Activated T-cell treated with anti-CD3 and anti-CD28 coated beads, Interleukin-2, amount 50 U/mL, for 4 hours (primary cell): Measurements from ENCODE around the gene PCDHGC4. TPM values are rescaled to one million over a fixed set of nuclear protein-coding genes. Genes with fewer than 3 reads are reported as not detected.

Experiments
- ATAC-seq, 2 donors: fragments of 200-7000 bp; cut with Tn5 transposase; one replicate each; pipeline ENCODE4 v1.10.0; 2021
- DNase-seq: peaks from one replicate; pipeline ENCODE4 v3.0.0-alpha.2; 2020
- H3K27me3 Mint-ChIP-seq: one replicate; pipeline ENCODE4 v1.8.0; 2021; ENCODE audit warnings: low read depth, mixed read lengths
- H3K36me3 Mint-ChIP-seq: one replicate; pipeline ENCODE4 v1.8.0; 2022; ENCODE audit warnings: mixed read lengths; ENCODE audit not compliant: insufficient read depth
- H3K4me1 Mint-ChIP-seq: one replicate; pipeline ENCODE4 v1.8.0; 2021; ENCODE audit warnings: low read depth, mixed read lengths
- H3K4me3 Mint-ChIP-seq: one replicate; pipeline ENCODE4 v1.8.0; 2021; ENCODE audit warnings: mild to moderate bottlenecking, moderate library complexity, mixed read lengths
- H3K9me3 Mint-ChIP-seq: one replicate; pipeline ENCODE4 v1.8.0; 2021; ENCODE audit warnings: mixed read lengths
- total RNA-seq, 3 donors: library from RNA; stranded (reverse); gene quantifications; one replicate each; pipeline ENCODE4 v1.2.1, GENCODE V29; 2021

The PCDHGC4 gene
- total RNA-seq, 3 donors from 2014 or later, result not detected

DNA sequence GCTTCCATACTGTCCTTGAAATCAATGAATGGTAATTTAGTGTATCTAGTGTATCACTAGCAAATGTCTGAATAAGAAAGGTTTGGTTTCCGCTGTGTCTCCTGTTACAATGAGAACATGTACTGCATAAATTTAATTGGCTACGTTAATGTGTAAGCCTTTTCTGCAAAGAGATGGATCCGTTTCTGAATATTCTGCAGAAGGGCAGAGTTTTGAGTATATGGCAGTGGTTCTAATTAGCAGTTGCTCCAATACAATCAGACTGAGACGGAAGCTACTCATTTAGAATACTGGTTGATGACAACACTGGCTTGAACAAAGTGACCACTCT lies 555 bp upstream of the PCDHGC4 start:
- H3K27me3 Mint-ChIP-seq, result peaks cover 82% of the 10 kb centered on the region
- no peaks in the 10 kb centered on the region for H3K9me3 Mint-ChIP-seq
- no peak for ATAC-seq
- no peak for DNase-seq
- H3K36me3 Mint-ChIP-seq, result no peaks in the 10 kb centered on the region
- H3K4me3 Mint-ChIP-seq, result no peak overlapping the region
- H3K4me1 Mint-ChIP-seq, result peaks cover 14% of the 10 kb centered on the region

DNA sequence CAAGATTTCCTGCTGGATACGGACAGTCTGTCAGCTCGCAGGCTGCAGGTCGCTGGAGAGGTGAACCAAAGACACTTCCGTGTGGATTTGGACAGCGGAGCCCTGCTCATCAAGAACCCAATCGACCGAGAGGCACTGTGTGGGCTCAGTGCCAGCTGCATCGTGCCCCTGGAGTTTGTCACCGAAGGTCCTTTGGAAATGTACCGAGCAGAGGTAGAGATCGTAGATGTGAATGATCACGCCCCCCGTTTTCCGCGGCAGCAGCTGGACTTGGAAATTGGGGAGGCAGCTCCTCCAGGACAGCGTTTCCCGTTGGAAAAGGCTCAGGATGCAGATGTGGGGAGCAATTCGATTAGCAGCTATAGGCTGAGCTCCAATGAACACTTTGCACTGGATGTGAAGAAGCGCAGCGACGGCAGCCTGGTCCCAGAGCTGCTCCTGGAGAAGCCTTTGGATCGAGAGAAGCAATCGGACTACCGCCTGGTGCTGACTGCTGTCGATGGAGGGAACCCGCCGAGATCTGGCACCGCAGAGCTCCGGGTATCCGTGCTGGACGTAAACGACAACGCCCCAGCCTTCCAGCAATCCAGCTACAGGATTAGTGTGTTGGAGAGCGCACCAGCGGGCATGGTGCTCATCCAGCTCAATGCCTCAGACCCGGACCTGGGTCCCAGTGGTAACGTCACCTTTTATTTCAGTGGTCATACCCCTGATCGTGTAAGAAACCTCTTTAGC lies 658 bp downstream of the PCDHGC4 start:
- ATAC-seq (no peak), DNase-seq (no peak)
- Mint-ChIP-seq H3K36me3 (no peaks in the 10 kb centered on the region), H3K27me3 (peaks cover 82% of the 10 kb centered on the region), H3K4me3 (peak overlapping the region; percentile 30), H3K4me1 (peaks cover 14% of the 10 kb centered on the region), H3K9me3 (no peaks in the 10 kb centered on the region)

DNA sequence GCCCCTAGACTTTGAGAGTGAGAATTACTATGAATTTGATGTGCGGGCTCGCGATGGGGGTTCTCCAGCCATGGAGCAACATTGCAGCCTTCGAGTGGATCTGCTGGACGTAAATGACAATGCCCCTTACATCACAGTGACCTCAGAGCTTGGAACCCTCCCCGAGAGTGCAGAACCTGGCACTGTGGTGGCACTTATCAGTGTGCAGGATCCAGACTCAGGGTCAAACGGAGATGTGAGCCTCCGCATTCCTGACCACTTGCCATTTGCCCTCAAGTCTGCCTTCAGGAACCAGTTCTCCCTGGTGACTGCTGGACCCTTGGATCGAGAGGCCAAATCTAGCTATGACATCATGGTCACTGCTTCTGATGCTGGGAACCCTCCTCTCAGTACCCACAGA lies 1.3 kb downstream of the PCDHGC4 start:
- Mint-ChIP-seq H3K36me3 (no peaks in the 10 kb centered on the region), H3K27me3 (peaks cover 84% of the 10 kb centered on the region), H3K9me3 (no peaks in the 10 kb centered on the region), H3K4me3 (no peak overlapping the region), H3K4me1 (peaks cover 14% of the 10 kb centered on the region)
- DNase-seq (no peak), ATAC-seq (no peak)

DNA sequence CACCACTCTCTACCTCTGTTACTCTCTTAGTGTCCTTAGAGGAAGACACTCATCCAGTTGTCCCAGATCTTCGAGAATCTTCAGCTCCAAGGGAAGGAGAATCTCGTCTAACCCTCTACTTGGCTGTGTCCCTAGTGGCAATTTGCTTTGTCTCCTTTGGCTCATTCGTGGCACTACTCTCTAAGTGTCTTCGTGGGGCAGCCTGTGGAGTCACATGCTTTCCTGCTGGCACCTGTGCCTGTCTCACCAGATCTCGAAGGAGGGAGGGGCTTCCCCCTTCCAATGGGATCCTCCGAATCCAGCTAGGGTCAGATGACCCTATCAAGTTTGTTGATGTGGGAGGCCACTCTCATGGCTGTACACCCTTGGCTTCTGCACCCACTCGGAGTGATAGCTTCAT lies 2.3 kb downstream of the PCDHGC4 start:
- Mint-ChIP-seq H3K36me3 (no peaks in the 10 kb centered on the region), H3K4me1 (peaks cover 17% of the 10 kb centered on the region), H3K4me3 (no peak overlapping the region), H3K9me3 (no peaks in the 10 kb centered on the region), H3K27me3 (peaks cover 91% of the 10 kb centered on the region)
- DNase-seq (no peak), ATAC-seq (no peak)

DNA sequence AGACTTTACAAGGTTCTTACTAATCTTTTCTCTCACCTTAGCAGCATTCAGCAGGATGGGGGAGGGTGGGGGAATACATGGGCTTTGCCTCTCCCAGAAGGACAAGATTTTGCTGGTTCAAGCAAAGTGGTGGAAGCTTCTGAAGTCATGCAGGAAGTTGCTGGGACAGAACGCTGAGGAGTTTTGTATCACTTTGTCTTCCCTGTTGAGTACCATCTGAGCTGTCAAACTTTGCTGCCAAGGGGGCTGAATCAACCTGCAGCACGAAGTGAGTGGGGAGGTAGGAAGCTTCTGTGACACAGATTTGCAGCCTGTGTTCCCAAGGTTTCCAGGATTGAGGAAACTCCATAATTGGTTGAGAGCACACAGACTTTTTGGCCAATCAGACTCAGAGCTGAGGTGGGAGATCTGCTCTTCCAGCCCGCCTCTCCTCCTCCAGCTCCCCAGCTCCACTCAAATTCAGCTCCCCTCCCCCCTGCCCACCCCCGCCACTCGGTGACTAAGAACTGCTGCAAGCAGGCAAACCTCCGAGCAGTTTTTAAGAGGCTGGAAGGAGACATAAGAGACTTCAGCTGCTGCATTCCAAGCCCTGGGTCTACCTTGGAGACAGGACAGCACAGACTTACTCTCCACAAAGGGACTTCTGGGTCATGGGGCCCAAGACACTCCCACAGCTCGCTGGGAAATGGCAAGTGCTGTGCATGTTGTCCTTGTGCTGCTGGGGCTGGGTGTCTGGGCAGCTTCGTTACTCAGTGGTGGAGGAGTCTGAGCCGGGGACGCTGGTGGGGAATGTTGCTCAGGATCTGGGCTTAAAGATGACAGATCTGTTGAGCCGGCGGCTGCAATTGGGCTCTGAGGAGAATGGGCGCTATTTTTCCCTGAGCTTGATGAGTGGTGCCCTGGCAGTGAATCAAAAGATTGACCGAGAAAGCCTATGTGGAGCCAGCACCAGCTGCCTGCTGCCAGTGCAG lies 4.0 kb downstream of the PCDHGC4 start, which contains the start of gene PCDHGC5:
TSS of gene PCDHGC5 (plus strand) at position 491 of the 971 bp plus-strand sequence. CDS start at position 651, 160 bp downstream.
- no peak for ATAC-seq
- H3K4me3 Mint-ChIP-seq, result no peak within 1 kb of the TSS

DNA sequence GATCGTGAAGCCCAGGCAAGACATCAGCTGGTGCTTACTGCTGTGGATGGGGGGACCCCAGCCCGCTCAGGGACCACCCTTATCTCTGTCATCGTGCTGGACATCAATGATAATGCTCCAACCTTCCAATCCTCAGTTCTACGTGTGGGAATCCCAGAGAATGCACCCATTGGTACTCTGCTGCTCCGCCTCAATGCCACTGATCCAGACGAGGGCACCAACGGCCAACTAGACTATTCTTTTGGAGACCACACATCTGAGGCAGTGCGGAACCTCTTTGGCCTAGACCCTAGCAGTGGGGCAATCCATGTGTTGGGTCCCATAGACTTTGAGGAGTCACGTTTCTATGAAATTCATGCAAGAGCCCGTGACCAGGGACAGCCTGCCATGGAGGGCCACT lies 5.0 kb downstream of the PCDHGC4 start:
- peaks cover 87% of the 10 kb centered on the region for H3K27me3 Mint-ChIP-seq
- no peaks in the 10 kb centered on the region for H3K36me3 Mint-ChIP-seq
- H3K4me3 Mint-ChIP-seq, result no peak overlapping the region
- peaks cover 15% of the 10 kb centered on the region for H3K4me1 Mint-ChIP-seq
- ATAC-seq, result no peak
- no peak for DNase-seq
- H3K9me3 Mint-ChIP-seq, result no peaks in the 10 kb centered on the region

More for the DNA sequence above, 4.0 kb downstream of the PCDHGC4 start, which contains the start of gene PCDHGC5:
- DNase-seq, result no peak
- peaks cover 20% of the 10 kb centered on the region for H3K4me1 Mint-ChIP-seq
- H3K36me3 Mint-ChIP-seq, result no peaks in the 10 kb centered on the region
- H3K9me3 Mint-ChIP-seq, result no peaks in the 10 kb centered on the region
- peaks cover 85% of the 10 kb centered on the region for H3K27me3 Mint-ChIP-seq

DNA sequence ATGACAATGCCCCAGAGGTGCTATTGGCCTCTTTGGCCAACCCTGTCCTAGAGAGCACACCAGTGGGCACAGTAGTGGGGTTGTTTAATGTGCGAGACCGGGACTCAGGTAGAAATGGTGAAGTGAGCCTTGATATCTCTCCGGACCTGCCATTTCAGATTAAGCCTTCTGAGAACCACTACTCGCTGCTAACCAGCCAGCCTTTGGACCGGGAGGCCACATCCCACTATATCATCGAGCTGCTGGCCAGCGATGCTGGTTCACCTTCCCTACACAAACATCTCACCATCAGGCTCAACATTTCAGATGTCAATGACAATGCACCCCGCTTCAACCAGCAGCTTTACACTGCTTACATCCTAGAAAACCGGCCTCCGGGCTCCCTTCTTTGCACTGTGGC lies 5.4 kb downstream of the PCDHGC4 start:
- Mint-ChIP-seq H3K4me1 (peaks cover 11% of the 10 kb centered on the region), H3K27me3 (peaks cover 87% of the 10 kb centered on the region), H3K36me3 (no peaks in the 10 kb centered on the region), H3K9me3 (no peaks in the 10 kb centered on the region), H3K4me3 (no peak overlapping the region)
- DNase-seq (no peak), ATAC-seq (no peak)

DNA sequence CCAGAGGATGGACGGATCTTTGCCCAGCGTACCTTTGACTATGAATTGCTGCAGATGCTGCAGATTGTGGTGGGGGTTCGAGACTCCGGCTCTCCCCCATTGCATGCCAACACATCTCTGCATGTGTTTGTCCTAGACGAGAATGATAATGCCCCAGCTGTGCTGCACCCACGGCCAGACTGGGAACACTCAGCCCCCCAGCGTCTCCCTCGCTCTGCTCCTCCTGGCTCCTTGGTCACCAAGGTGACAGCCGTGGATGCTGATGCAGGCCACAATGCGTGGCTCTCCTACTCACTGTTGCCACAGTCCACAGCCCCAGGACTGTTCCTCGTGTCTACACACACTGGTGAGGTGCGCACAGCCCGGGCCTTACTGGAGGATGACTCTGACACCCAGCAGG lies 5.9 kb downstream of the PCDHGC4 start:
- H3K36me3 Mint-ChIP-seq, result no peaks in the 10 kb centered on the region
- DNase-seq, result no peak
- peaks cover 87% of the 10 kb centered on the region for H3K27me3 Mint-ChIP-seq
- no peaks in the 10 kb centered on the region for H3K9me3 Mint-ChIP-seq
- H3K4me3 Mint-ChIP-seq, result no peak overlapping the region
- H3K4me1 Mint-ChIP-seq, result peaks cover 14% of the 10 kb centered on the region
- ATAC-seq, result no peak

DNA sequence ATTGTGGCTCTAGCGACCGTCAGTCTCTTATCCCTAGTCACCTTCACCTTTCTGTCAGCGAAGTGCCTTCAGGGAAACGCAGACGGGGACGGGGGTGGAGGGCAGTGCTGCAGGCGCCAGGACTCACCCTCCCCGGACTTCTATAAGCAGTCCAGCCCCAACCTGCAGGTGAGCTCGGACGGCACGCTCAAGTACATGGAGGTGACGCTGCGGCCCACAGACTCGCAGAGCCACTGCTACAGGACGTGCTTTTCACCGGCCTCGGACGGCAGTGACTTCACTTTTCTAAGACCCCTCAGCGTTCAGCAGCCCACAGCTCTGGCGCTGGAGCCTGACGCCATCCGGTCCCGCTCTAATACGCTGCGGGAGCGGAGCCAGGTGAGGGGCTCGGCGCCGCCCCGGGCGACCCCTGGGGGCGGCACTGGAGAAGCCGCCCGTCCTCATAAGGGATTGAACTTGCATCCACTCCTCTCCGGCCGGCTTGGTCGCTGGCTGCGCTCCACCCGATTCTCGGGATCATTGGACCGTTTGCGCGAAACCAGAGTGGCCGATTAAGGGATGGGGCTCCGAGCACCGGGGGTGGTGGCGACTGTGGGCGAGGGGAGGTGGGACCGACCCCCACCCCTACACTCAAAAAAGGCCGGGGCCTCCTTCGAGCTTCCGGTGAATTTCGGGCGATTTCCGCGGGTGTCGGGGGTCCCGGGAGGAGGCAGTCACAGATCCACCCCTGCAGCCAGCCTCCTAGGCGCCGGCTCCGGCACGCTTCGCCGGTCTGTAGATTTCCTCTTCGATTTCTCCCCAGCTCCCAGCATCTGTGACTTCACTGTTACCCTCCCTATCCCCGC lies 6.7 kb downstream of the PCDHGC4 start:
- Mint-ChIP-seq H3K27me3 (peaks cover 86% of the 10 kb centered on the region), H3K9me3 (no peaks in the 10 kb centered on the region), H3K4me1 (peaks cover 12% of the 10 kb centered on the region), H3K4me3 (peak overlapping the region; percentile 75), H3K36me3 (no peaks in the 10 kb centered on the region)
- ATAC-seq (no peak), DNase-seq (no peak)

DNA sequence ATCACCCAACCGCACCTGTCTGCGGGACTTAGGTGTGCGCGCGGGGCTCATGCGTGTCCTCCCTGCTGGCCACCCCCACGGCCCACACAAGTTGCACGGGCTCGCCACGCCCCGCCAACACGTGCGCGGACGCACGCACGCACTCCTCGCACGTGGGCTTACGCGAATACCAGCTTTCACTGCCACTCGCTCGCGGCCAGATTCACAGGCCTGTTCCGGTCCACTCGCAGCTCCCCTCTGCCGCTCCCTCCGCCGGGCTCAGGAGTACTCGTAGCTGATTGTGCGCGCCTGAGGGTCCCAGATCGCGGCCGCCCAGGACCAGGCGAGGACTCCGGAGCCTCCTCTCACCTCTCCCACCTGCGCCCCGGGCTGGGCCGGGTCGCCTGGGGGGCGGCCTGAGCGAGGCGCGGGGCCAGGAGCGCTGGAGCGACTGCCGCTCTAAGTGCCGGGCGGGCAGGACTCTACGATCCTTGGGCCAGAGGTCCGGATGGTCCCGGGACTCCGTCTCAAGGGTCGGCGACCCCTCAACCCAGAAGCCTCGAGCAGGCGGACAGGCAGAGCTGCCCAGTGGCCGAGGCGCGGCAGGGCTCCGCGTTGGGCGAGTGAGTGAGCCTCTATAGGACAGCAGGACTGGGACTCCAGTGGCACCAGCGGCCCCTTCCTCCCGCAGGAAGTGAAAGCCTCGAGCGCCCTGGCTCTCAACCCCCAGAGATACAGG lies 7.5 kb downstream of the PCDHGC4 start:
- H3K9me3 Mint-ChIP-seq, result no peaks in the 10 kb centered on the region
- H3K4me3 Mint-ChIP-seq, result peak overlapping the region; percentile 75
- ATAC-seq (peak; percentile 43 to 50), DNase-seq (peak; percentile 21)
- H3K27me3 Mint-ChIP-seq, result peaks cover 83% of the 10 kb centered on the region
- no peaks in the 10 kb centered on the region for H3K36me3 Mint-ChIP-seq
- H3K4me1 Mint-ChIP-seq, result peaks cover 11% of the 10 kb centered on the region

DNA sequence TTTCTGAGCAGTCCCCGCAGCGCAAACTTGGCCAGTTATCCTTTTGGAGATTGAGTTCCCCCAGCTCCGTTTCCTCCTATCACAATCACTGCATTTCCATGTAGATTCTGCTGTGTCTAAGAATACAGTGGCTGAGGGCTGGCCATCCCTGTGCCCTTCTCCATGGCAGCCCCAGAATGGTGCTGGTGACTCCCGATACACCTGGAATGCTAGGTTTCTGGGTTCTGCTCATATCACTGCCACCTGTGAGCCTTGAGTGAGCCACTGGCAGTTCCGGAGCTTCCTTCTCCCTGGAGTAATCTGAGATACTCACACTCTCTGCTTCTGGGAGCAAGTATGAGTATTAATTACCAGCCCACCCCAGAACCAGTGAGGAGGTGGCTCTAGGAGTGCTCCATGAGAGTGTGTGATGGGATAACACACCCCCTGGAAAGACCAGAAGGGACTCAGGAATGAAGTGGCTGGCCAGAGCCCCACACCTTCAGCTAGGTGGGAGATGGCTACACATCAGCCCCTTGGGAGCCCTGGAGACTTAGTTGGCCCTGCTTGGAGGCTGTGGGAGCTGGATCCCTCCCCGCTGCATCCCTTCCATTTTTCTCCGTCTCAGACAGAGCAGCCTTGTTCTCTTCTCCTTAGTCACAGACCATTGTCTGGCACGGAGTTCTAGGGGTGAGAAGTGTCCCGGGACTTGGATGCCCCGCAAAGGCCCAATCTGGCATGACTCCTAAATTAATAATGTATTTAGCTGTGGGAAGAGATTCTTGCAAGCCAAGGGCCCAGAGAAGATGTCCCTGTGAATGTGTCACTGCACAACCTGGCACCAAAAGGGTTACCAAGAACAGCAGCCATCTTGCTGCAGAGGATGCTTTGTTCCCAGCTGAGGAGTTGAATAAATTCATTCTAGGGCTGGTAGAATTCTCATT lies 8.9 kb downstream of the PCDHGC4 start:
- Mint-ChIP-seq H3K36me3 (no peaks in the 10 kb centered on the region), H3K9me3 (no peaks in the 10 kb centered on the region), H3K27me3 (peaks cover 76% of the 10 kb centered on the region), H3K4me1 (peaks cover 11% of the 10 kb centered on the region), H3K4me3 (no peak overlapping the region)
- DNase-seq (no peak), ATAC-seq (no peak)

DNA sequence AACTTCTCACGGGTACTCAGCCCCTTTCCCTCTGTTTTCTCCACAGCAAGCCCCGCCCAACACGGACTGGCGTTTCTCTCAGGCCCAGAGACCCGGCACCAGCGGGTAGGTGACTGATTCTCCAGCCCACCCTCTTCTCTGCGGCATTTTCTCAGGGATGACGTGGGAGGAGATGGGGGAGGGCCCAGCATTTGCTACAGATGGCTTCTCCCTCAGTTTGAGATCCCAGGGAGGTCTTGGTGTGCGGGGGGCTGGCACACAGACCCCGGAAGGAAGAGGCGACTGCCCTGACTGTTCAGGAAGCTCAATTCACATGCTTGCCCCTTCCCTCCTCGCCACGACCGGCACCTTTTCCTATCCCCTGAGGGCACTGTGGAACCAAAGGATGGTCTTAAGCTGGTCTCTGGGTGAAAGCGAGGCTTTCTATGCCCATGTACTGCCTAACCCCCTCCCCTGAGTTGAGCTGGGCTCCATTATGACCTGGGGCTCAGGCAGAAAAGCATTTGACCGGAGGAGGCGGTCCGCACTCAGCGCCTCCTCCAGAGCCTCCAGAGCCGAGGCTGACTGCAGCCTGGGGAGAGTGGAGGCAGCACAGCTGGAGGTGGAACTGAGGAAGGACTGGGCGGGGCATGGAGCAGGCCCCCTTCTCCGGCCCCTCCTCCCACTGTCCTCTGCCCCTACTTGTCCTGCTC lies 10.1 kb downstream of the PCDHGC4 start:
- H3K4me1 Mint-ChIP-seq, result peaks cover 11% of the 10 kb centered on the region
- H3K9me3 Mint-ChIP-seq, result no peaks in the 10 kb centered on the region
- peaks cover 70% of the 10 kb centered on the region for H3K27me3 Mint-ChIP-seq
- ATAC-seq (no peak), DNase-seq (no peak)
- no peaks in the 10 kb centered on the region for H3K36me3 Mint-ChIP-seq
- no peak overlapping the region for H3K4me3 Mint-ChIP-seq
